NB4 (cell line): ENCODE data around the gene ABI1.

Source experiments
- DNase-seq: peaks from one replicate; pipeline ENCODE4 v3.0.0; 2010; ENCODE audit warnings: low read depth
- H3K4me3 ChIP-seq: one replicate; pipeline ENCODE4 v1.5.1; 2011; ENCODE audit warnings: mild to moderate bottlenecking, low read depth, low read length, moderate library complexity
- CTCF ChIP-seq: IDR thresholded peaks from one replicate; pipeline ENCODE4 v1.5.1; 2012; ENCODE audit warnings: low read depth, low read length
- MAX ChIP-seq: IDR thresholded peaks from 2 replicates; pipeline ENCODE4 v1.6.1; 2011; ENCODE audit warnings: low read depth, low read length
- MYC ChIP-seq: IDR thresholded peaks from 2 replicates; pipeline ENCODE4 v1.6.1; 2011; ENCODE audit warnings: low read depth, low read length
- POLR2A ChIP-seq: IDR thresholded peaks from 2 replicates; pipeline ENCODE4 v1.6.1; 2011; ENCODE audit warnings: mild to moderate bottlenecking; ENCODE audit not compliant: insufficient read length; ENCODE audit errors: extremely low read depth

Gene ABI1

GRCh38 chr10:26832960-26833359 lies 27.8 kb downstream of the ABI1 start:
- TF ChIP-seq MAX, result no peak
- no peak for TF ChIP-seq POLR2A
- TF ChIP-seq CTCF, result no peak
- no peak for TF ChIP-seq MYC
- H3K4me3 ChIP-seq, result no peak overlapping the region
- no peak for DNase-seq

- DNase-seq, result no peak
- no peak overlapping the region for H3K4me3 ChIP-seq
- TF ChIP-seq CTCF (no peak), MAX (no peak), POLR2A (no peak), MYC (no peak)
Measured at GRCh38 chr10:26831936-26832335, 28.8 kb downstream of the ABI1 start.

GRCh38 chr10:26829810-26830515 lies 30.8 kb downstream of the ABI1 start:
- no peak for TF ChIP-seq CTCF
- no peak for TF ChIP-seq MYC
- no peak for TF ChIP-seq MAX
- no peak for TF ChIP-seq POLR2A
- peak; percentile 46 for DNase-seq
- no peak overlapping the region for H3K4me3 ChIP-seq

- TF ChIP-seq MAX (no peak), CTCF (no peak), POLR2A (no peak), MYC (no peak)
- no peak for DNase-seq
- no peak overlapping the region for H3K4me3 ChIP-seq
Measured at GRCh38 chr10:26824015-26824690, 36.6 kb downstream of the ABI1 start.

GRCh38 chr10:26821699-26822570 lies 38.8 kb downstream of the ABI1 start:
- TF ChIP-seq POLR2A (no peak), MYC (no peak), CTCF (no peak), MAX (no peak)
- H3K4me3 ChIP-seq, result no peak overlapping the region
- DNase-seq, result no peak
